GM18861 (cell line): ENCODE measurements around the gene OR8D1.

Source experiments
- ATAC-seq: cut with Tn5 transposase; IDR thresholded peaks from one replicate; pipeline ENCODE4 v1.9.1; 2021; ENCODE audit not compliant: unreplicated experiment

Gene OR8D1

GRCh38 chr11:124313849-124314248 is at the start of gene OR8D1:
Gene OR8D1 (minus strand): TSS chr11:124313949. CDS start chr11:124310766, 3,183 bp downstream.
- ATAC-seq, result no peak

GRCh38 chr11:124359566-124359965 is 45.8 kb upstream of the OR8D1 start:
- no peak for ATAC-seq

GRCh38 chr11:124346311-124346955 is 32.7 kb upstream of the OR8D1 start:
- no peak for ATAC-seq

GRCh38 chr11:124344346-124344745 is 30.6 kb upstream of the OR8D1 start:
- ATAC-seq, result no peak

GRCh38 chr11:124340142-124340447 is 26.3 kb upstream of the OR8D1 start:
- no peak for ATAC-seq

GRCh38 chr11:124339396-124340141 is 25.8 kb upstream of the OR8D1 start:
- ATAC-seq, result no peak

- no peak for ATAC-seq
Observed at GRCh38 chr11:124331873-124332272, 18.1 kb upstream of the OR8D1 start.

- peak; percentile 90 for ATAC-seq
Observed at GRCh38 chr11:124329787-124330478, 16.2 kb upstream of the OR8D1 start.

- no peak for ATAC-seq
Observed at GRCh38 chr11:124327775-124328174, 14.0 kb upstream of the OR8D1 start.

- ATAC-seq, result no peak
Observed at GRCh38 chr11:124322356-124322755, 8.6 kb upstream of the OR8D1 start.

- no peak for ATAC-seq
Observed at GRCh38 chr11:124320097-124320496, 6.3 kb upstream of the OR8D1 start, which contains the start of gene OR8D2. Gene OR8D2 (minus strand): TSS chr11:124320197. CDS start chr11:124320197, 0 bp downstream.

- ATAC-seq, result no peak
Observed at GRCh38 chr11:124315052-124315451, 1.3 kb upstream of the OR8D1 start.

GRCh38 chr11:124313131-124313530 is 618 bp downstream of the OR8D1 start:
- no peak for ATAC-seq

- ATAC-seq, result no peak
Observed at GRCh38 chr11:124311670-124312069, 2.1 kb downstream of the OR8D1 start.

- ATAC-seq, result no peak
Observed at GRCh38 chr11:124311269-124311668, 2.5 kb downstream of the OR8D1 start.

GRCh38 chr11:124310721-124311120 is 3.0 kb downstream of the OR8D1 start:
- no peak for ATAC-seq

- ATAC-seq, result no peak
Observed at GRCh38 chr11:124307093-124307492, 6.7 kb downstream of the OR8D1 start.

GRCh38 chr11:124302347-124303125 is 11.2 kb downstream of the OR8D1 start:
- ATAC-seq, result no peak

- no peak for ATAC-seq
Observed at GRCh38 chr11:124301548-124301947, 12.2 kb downstream of the OR8D1 start.

- no peak for ATAC-seq
Observed at GRCh38 chr11:124297921-124298320, 15.8 kb downstream of the OR8D1 start.

GRCh38 chr11:124296016-124296415 is 17.7 kb downstream of the OR8D1 start:
- no peak for ATAC-seq
